Vagina (tissue), 2 donors: ENCODE data around the gene RBM34.

Experiments used
- POLR2AphosphoS5 ChIP-seq, 2 donors: sonication (generic); formaldehyde crosslinking; IDR thresholded peaks; one replicate each; pipeline ENCODE4 v1.9.0; 2017; ENCODE audit warnings: antibody characterized with exemption in 2 of 2, mild to moderate bottlenecking in 2 of 2, low read depth in 1 of 2; ENCODE audit not compliant: insufficient read depth in 1 of 2
- TF ChIP-seq, protein P1 (sequence below), 3 experiments: fragments of 450-650 bp in 2 of 3; fragments of 200-600 bp in 1 of 3; sonication (generic) in 1 of 3; IDR thresholded peaks; one replicate each; pipeline ENCODE4 v1.5.1; 2017 to 2019; ENCODE audit warnings: antibody characterized with exemption in 3 of 3, mild to moderate bottlenecking in 2 of 3, moderate library complexity in 2 of 3

DNA sequence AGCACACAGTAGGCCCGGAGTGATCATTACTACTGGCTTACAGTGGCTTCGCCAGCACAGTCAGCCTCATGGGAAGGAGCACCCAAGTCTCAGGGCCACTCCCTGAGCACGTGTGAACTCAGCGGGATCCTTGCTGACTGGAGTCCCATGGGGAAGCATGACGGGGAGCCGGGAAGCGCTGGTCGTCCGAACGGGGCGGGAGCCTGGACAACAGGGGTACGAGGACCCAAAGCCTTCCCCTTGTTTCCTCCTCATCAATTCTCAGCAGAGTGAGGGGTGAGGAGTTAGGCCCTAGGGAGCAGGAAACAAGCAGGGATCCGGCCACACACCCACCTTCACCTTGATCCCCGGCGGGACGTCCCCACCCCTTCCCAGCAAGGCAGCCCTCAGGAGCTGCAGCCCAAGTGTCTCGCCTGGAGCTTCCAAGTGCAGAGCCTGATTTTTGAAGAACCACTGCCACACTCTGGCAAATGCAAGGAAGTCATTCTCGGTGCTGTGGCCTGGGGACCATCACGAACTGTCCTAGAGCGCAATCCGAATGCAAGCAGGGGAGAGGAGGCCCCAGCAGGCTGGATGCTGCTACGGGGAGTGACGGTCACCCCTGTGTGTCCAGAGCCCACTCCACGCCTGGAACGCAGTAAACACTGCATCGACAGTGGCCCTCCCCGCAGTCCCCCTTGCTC is 67.9 kb downstream of the RBM34 start:
- no peak for TF ChIP-seq POLR2AphosphoS5 (IDR thresholded peaks at IDR 0.05; ENCODE audit: insufficient read depth in 1 of 2, low read depth in 1 of 2)
- TF ChIP-seq, protein P1, sequence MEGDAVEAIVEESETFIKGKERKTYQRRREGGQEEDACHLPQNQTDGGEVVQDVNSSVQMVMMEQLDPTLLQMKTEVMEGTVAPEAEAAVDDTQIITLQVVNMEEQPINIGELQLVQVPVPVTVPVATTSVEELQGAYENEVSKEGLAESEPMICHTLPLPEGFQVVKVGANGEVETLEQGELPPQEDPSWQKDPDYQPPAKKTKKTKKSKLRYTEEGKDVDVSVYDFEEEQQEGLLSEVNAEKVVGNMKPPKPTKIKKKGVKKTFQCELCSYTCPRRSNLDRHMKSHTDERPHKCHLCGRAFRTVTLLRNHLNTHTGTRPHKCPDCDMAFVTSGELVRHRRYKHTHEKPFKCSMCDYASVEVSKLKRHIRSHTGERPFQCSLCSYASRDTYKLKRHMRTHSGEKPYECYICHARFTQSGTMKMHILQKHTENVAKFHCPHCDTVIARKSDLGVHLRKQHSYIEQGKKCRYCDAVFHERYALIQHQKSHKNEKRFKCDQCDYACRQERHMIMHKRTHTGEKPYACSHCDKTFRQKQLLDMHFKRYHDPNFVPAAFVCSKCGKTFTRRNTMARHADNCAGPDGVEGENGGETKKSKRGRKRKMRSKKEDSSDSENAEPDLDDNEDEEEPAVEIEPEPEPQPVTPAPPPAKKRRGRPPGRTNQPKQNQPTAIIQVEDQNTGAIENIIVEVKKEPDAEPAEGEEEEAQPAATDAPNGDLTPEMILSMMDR (IDR thresholded peaks at IDR 0.05), result peak in 1 of 3 experiments; percentile 3
